Kidney epithelial cell (primary cell): ENCODE results near the gene NACC2. TPM values are rescaled to one million over a fixed set of nuclear protein-coding genes. Genes with fewer than 3 reads are reported as not detected.

Source experiments
- DNase-seq: peaks from one replicate; pipeline ENCODE4 v3.0.0-alpha.2; 2010; ENCODE audit warnings: low read depth
- H3K27me3 ChIP-seq: 2 replicates; pipeline ENCODE4 v1.6.0; 2011; ENCODE audit warnings: low read length; ENCODE audit not compliant: control insufficient read depth, insufficient read depth
- H3K36me3 ChIP-seq: 2 replicates; pipeline ENCODE4 v1.5.1; 2011; ENCODE audit warnings: low read length; ENCODE audit not compliant: control insufficient read depth, insufficient read depth
- H3K4me3 ChIP-seq: 2 replicates; pipeline ENCODE4 v1.5.1; 2011; ENCODE audit warnings: low read depth, mild to moderate bottlenecking, control low read depth, low read length
- CTCF ChIP-seq: IDR thresholded peaks from 2 replicates; pipeline ENCODE4 v1.5.1; 2011; ENCODE audit warnings: mild to moderate bottlenecking, moderate library complexity, low read length, control low read depth, inconsistent platforms; ENCODE audit not compliant: insufficient read depth, poor library complexity, severe bottlenecking
- total RNA-seq: library from RNA; depleted of rRNA; stranded (reverse); fragments of >200 nt; gene quantifications from 2 replicates; pipeline ENCODE4 v1.2.3, GENCODE V29; 2015

NACC2 gene
- total RNA-seq, 1 donor from 2014 or later: 26.0 TPM

- no peak for TF ChIP-seq CTCF
- DNase-seq: no peak
- H3K4me3 ChIP-seq: no peak overlapping the region
- H3K27me3 ChIP-seq: no peaks in the 10 kb centered on the region
- no peaks in the 10 kb centered on the region for H3K36me3 ChIP-seq
Measured at GRCh38 chr9:136018257-136019031, 76.6 kb downstream of the NACC2 start.

DNA sequence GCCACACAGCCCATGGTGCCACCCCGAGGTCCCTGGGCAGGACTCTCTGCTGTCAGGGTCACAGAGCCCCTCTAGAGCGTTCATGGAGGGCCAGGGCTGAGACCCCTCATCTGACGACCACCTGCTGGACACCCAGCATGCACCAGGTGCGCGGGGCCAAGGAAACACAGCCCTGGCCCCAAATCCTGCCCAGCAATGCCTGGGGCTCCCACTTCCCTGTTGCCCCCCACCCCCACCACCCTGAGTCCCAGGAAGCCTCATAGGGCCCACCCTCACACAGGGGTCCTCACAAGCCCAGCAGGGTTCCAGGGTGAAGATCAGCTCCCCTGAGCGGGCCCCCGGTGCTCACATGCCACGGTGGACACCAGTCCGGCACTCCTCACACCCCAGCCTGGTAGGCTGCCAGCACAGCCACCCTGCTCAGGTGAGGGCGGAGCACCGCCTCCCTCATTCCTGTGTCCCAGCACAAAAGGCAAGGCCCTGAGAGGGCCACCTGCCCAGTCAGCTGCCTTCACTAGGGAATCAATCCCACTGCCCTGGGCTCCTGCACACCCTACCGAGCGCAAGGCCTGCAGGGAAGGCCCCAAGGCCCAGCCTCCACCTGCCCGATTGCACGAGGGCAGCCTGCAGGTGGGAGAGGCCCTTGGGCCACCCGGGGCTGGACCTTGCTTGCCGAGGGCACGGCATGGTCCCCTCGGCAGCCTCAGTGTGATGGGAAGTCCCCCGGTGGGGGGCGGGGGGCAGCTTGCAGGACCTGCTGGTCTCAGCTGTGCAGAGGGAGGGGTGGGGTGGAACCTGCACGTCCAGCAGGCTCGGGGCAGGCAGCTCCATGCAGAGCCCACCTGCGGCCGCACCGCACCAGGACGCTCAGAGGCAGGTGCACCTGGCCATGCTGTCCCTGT is 77.5 kb downstream of the NACC2 start:
- DNase-seq: no peak
- peaks cover 1% of the 10 kb centered on the region for H3K36me3 ChIP-seq
- H3K4me3 ChIP-seq: no peak overlapping the region
- no peaks in the 10 kb centered on the region for H3K27me3 ChIP-seq
- no peak for TF ChIP-seq CTCF

- no peak for DNase-seq
- no peak overlapping the region for H3K4me3 ChIP-seq
- H3K36me3 ChIP-seq: peaks cover 1% of the 10 kb centered on the region
- no peaks in the 10 kb centered on the region for H3K27me3 ChIP-seq
- TF ChIP-seq CTCF: no peak
Measured at GRCh38 chr9:136016572-136017288, 78.4 kb downstream of the NACC2 start.

- no peak for DNase-seq
- Histone ChIP-seq H3K36me3 (peaks cover 1% of the 10 kb centered on the region), H3K4me3 (no peak overlapping the region), H3K27me3 (no peaks in the 10 kb centered on the region)
- TF ChIP-seq CTCF: no peak
Measured at GRCh38 chr9:136015656-136016571, 79.2 kb downstream of the NACC2 start.
